ENCODE results near the gene TCERG1L.

DNA sequence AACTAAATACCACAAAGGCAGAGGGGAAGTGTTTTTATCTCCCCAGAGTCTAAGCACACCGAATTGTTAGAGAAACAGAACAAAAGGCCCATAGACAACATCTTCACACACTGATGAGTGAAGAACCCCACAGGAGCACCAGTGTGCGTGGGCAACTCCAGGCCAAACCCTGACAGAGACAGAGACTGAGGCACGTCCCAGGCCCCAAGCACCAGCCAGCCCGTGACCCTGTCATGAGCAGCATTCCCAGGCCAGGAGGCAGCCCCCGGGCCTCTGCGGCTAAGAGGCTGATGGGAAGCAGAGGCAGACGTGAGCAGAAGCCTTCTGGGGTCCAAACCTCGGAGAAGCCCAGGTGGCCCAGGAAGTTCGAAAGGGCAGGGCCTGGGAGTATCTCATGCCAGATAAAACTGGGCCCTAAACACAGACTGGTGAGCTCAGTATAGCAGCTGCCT, 184.4 kb downstream of the TCERG1L start:
- no peak for TF ChIP-seq POLR2AphosphoS5 (IDR thresholded peaks at IDR 0.05; ENCODE audit: low read depth, low read length)
- no peak for TF ChIP-seq SIN3A (IDR thresholded peaks at IDR 0.05; ENCODE audit: borderline replicate concordance, insufficient read depth, low read length)
